PC-9 (cell line): Measurements from ENCODE around the gene ROCK1. TPM values are rescaled to one million over a fixed set of nuclear protein-coding genes. Genes with fewer than 3 reads are reported as not detected.

Source experiments
- BruUV-seq: library from RNA; stranded (reverse); fragments of 400-500 nt; replicated peaks from 2 replicates; lab custom pipeline; 2021; lab: Mats Ljungman, UMichigan
- CTCF ChIA-PET: fragments of 300-600 bp; sonication (Branson Sonifier 250); formaldehyde crosslinking; loops from one replicate; lab custom pipeline; 2022; ENCODE audit warnings: antibody characterized with exemption; lab: Charles Lee
- POLR2A ChIA-PET: fragments of 300-600 bp; sonication (Branson Sonifier 250); formaldehyde crosslinking; loops from one replicate; lab custom pipeline; 2022; ENCODE audit warnings: antibody characterized with exemption; ENCODE audit not compliant: unreplicated experiment; lab: Charles Lee
- DNase-seq, 2 experiments: peaks; one replicate each; pipeline versions ENCODE4 v3.0.0 to v3.0.0-alpha.2; 2015 to 2022; ENCODE audit warnings: mixed read lengths in 1 of 2
- H2AFZ ChIP-seq: fragments of 200-600 bp; sonication (generic); 2 replicates; pipeline ENCODE4 v1.8.1; 2017; ENCODE audit warnings: antibody characterized with exemption
- H3F3A ChIP-seq: fragments of 200-600 bp; sonication (generic); 2 replicates; pipeline ENCODE4 v1.8.1; 2017; ENCODE audit warnings: antibody characterized with exemption, mild to moderate bottlenecking, low read depth; ENCODE audit not compliant: insufficient read depth
- H3K27ac ChIP-seq: fragments of 200-600 bp; sonication (generic); 2 replicates; pipeline ENCODE4 v1.6.1; 2016; ENCODE audit warnings: mixed run types
- H3K27me3 ChIP-seq: fragments of 200-600 bp; sonication (generic); 2 replicates; pipeline ENCODE4 v1.6.1; 2016; ENCODE audit warnings: low read depth, mixed run types; ENCODE audit not compliant: insufficient read depth
- H3K36me3 ChIP-seq: fragments of 200-600 bp; sonication (generic); 2 replicates; pipeline ENCODE4 v1.6.1; 2016; ENCODE audit warnings: low read depth, mixed run types
- H3K4me1 ChIP-seq: fragments of 200-600 bp; sonication (generic); replicated peaks from 2 replicates; pipeline ENCODE4 v1.6.1; 2016; ENCODE audit warnings: mixed run types; ENCODE audit not compliant: insufficient read depth
- H3K4me2 ChIP-seq: fragments of 200-600 bp; sonication (generic); 2 replicates; pipeline ENCODE4 v1.6.1; 2017; ENCODE audit warnings: mixed run types
- H3K4me3 ChIP-seq: fragments of 200-600 bp; sonication (generic); 2 replicates; pipeline ENCODE4 v1.6.1; 2016; ENCODE audit warnings: mixed run types
- H3K79me2 ChIP-seq: fragments of 200-600 bp; sonication (generic); 2 replicates; pipeline ENCODE4 v1.6.1; 2017; ENCODE audit warnings: low read depth, mixed run types
- H3K9me2 ChIP-seq: fragments of 200-600 bp; sonication (generic); 2 replicates; pipeline ENCODE4 v1.8.1; 2017; ENCODE audit warnings: mild to moderate bottlenecking; ENCODE audit not compliant: insufficient read depth
- H3K9me3 ChIP-seq: fragments of 200-600 bp; sonication (generic); 2 replicates; pipeline ENCODE4 v1.8.1; 2016; ENCODE audit warnings: low read depth; ENCODE audit not compliant: insufficient read depth
- H4K20me1 ChIP-seq: fragments of 200-600 bp; sonication (generic); 2 replicates; pipeline ENCODE4 v1.8.1; 2017; ENCODE audit not compliant: insufficient read depth
- CTCF ChIP-seq: fragments of 200-600 bp; sonication (generic); conservative IDR thresholded peaks from 2 replicates; pipeline ENCODE4 v1.6.1; 2017; ENCODE audit warnings: mixed run types, antibody characterized with exemption, mild to moderate bottlenecking, moderate library complexity
- EZH2 ChIP-seq: fragments of 200-600 bp; sonication (generic); IDR thresholded peaks from 2 replicates; pipeline ENCODE4 v1.8.0; 2017; ENCODE audit warnings: antibody characterized with exemption, low read depth
- intact Hi-C: fragments of 100-400 bp; cut with micrococcal nuclease; formaldehyde crosslinking; loops from one replicate; pipeline ENCODE4 v1.10.0; 2022; ENCODE audit not compliant: unreplicated experiment
- total RNA-seq: library from RNA; stranded (reverse); gene quantifications from 2 replicates; pipeline ENCODE4 v1.2.3, GENCODE V29; 2021

ROCK1 gene
- total RNA-seq, 1 experiment from 2014 or later: 26.8 TPM

- no peak for DNase-seq
- no peaks in the 10 kb centered on the region for H3K9me2 ChIP-seq
- H2AFZ ChIP-seq: no peak overlapping the region
- no peaks in the 10 kb centered on the region for H3K36me3 ChIP-seq
- CTCF ChIA-PET: no interaction called here
- no peaks in the 10 kb centered on the region for H4K20me1 ChIP-seq
- intact Hi-C loops: no loop called here
- H3K27me3 ChIP-seq: no peaks in the 10 kb centered on the region
- H3K4me3 ChIP-seq: no peak overlapping the region
- no peaks in the 10 kb centered on the region for H3K4me1 ChIP-seq
- POLR2A ChIA-PET: interaction anchor here (0.7 kb wide), 1 partner anchor 771 kb away, joined by 8 read pairs; no protein-coding TSS in a partner anchor
- no peaks in the 10 kb centered on the region for H3F3A ChIP-seq
- H3K9me3 ChIP-seq: no peaks in the 10 kb centered on the region
- no peak overlapping the region for H3K4me2 ChIP-seq
- no peaks in the 10 kb centered on the region; the same call in 1 of the 2 replicates for H3K79me2 ChIP-seq
- no peak overlapping the region for H3K27ac ChIP-seq
- TF ChIP-seq CTCF (no peak), EZH2 (no peak)
- BruUV-seq: no TSS peak
Observed at GRCh38 chr18:21049306-21049705, 62.3 kb downstream of the ROCK1 start.

- CTCF ChIA-PET: no interaction called here
Observed at GRCh38 chr18:21047126-21047525, 64.5 kb downstream of the ROCK1 start.

GRCh38 chr18:21040466-21040865, 71.1 kb downstream of the ROCK1 start:
- CTCF ChIA-PET: no interaction called here
- Histone ChIP-seq H3K79me2 (no peaks in the 10 kb centered on the region), H2AFZ (no peak overlapping the region), H4K20me1 (no peaks in the 10 kb centered on the region), H3K4me2 (no peak overlapping the region), H3K9me2 (no peaks in the 10 kb centered on the region), H3K4me3 (no peak overlapping the region), H3K27ac (no peak overlapping the region), H3F3A (no peaks in the 10 kb centered on the region), H3K36me3 (no peaks in the 10 kb centered on the region), H3K4me1 (no peaks in the 10 kb centered on the region), H3K9me3 (no peaks in the 10 kb centered on the region), H3K27me3 (no peaks in the 10 kb centered on the region)
- DNase-seq: no peak
- intact Hi-C loops: no loop called here
- POLR2A ChIA-PET: no interaction called here
- no peak for TF ChIP-seq EZH2
- no peak for TF ChIP-seq CTCF
- BruUV-seq: no TSS peak

More at GRCh38 chr18:21047126-21047525, 64.5 kb downstream of the ROCK1 start:
- DNase-seq: no peak
- no peaks in the 10 kb centered on the region for H4K20me1 ChIP-seq
- no peak overlapping the region for H3K4me3 ChIP-seq
- H3K9me3 ChIP-seq: no peaks in the 10 kb centered on the region
- H3K4me2 ChIP-seq: no peak overlapping the region
- H3F3A ChIP-seq: no peaks in the 10 kb centered on the region
- POLR2A ChIA-PET: no interaction called here
- H3K4me1 ChIP-seq: no peaks in the 10 kb centered on the region
- no peaks in the 10 kb centered on the region for H3K9me2 ChIP-seq
- H3K36me3 ChIP-seq: no peaks in the 10 kb centered on the region
- H3K27me3 ChIP-seq: no peaks in the 10 kb centered on the region
- no peaks in the 10 kb centered on the region for H3K79me2 ChIP-seq
- H3K27ac ChIP-seq: no peak overlapping the region
- no peak overlapping the region for H2AFZ ChIP-seq
- BruUV-seq: no TSS peak
- intact Hi-C loops: no loop called here
- no peak for TF ChIP-seq EZH2
- TF ChIP-seq CTCF: no peak
